K562 (cell line): ENCODE results near the gene MPST. TPM values are rescaled to one million over a fixed set of nuclear protein-coding genes. Genes with fewer than 3 reads are reported as not detected.

ENCODE experiments used
- ATAC-seq: fragments of 200-7000 bp; cut with Tn5 transposase; 3 replicates; pipeline ENCODE4 v1.9.1; 2020; ENCODE audit warnings: moderate library complexity
- BruUV-seq: library from RNA; stranded (reverse); fragments of 400-500 nt; replicated peaks from 2 replicates; lab custom pipeline; 2021; lab: Mats Ljungman, UMichigan
- CTCF ChIA-PET: fragments of 300-600 bp; formaldehyde crosslinking; extraction: SDS; loops from one replicate; lab custom pipeline; 2021; ENCODE audit warnings: low intra/inter-chr PET ratio; lab: Yijun Ruan, JAX
- POLR2A ChIA-PET: fragments of 300-600, 350-650 bp; sonication (Branson Sonifier 250); formaldehyde crosslinking; extraction: SDS; loops from one replicate; lab custom pipeline; 2021; ENCODE audit warnings: antibody characterized with exemption, inconsistent platforms; lab: Yijun Ruan, JAX
- DNase-seq, 4 experiments: peaks; one replicate each; pipeline versions ENCODE4 v3.0.0 to v3.0.0-alpha.2; 2011 to 2018; ENCODE audit warnings: low spot score in 3 of 4, mixed read lengths in 3 of 4; ENCODE audit errors: extremely low read depth in 1 of 4
- FAIRE-seq: peaks from 2 replicates; lab custom pipeline; 2011; peaks lifted over from hg19 to GRCh38; lab: Jason Lieb, UNC
- H2AFZ ChIP-seq: 2 replicates; pipeline ENCODE4 v1.6.0; 2011; ENCODE audit warnings: low read depth, low read length, control low read depth, inconsistent platforms
- H3K27ac ChIP-seq: fragments of 200-600 bp; 3 replicates; pipeline ENCODE4 v1.8.0; 2011; ENCODE audit warnings: low read depth, mild to moderate bottlenecking, control low read depth, inconsistent platforms, low read length, moderate library complexity, mixed read lengths; ENCODE audit errors: extremely low read depth
- H3K27me3 ChIP-seq, 2 experiments: fragments of 300-600 bp in 1 of 2; 2 replicates in 1 of 2; 3 replicates in 1 of 2; pipeline versions ENCODE4 v1.6.0 to v1.8.0; 2011; ENCODE audit warnings: inconsistent platforms in 2 of 2, low read length in 2 of 2, mild to moderate bottlenecking in 1 of 2, mixed read lengths in 1 of 2, moderate library complexity in 1 of 2; ENCODE audit not compliant: control insufficient read depth in 2 of 2, insufficient read depth in 2 of 2
- H3K36me3 ChIP-seq: fragments of 300-600 bp; 3 replicates; pipeline ENCODE4 v1.8.0; 2011; ENCODE audit warnings: mild to moderate bottlenecking, low read length, inconsistent platforms; ENCODE audit not compliant: control insufficient read depth, insufficient read depth
- H3K4me1 ChIP-seq, 2 experiments: fragments of 200-600 bp in 1 of 2; replicated peaks in 1 of 2; 2 replicates in 1 of 2; 3 replicates in 1 of 2; pipeline versions ENCODE4 v1.5.1 to v1.8.0; 2011; ENCODE audit warnings: inconsistent platforms in 2 of 2, low read length in 2 of 2, mild to moderate bottlenecking in 1 of 2, mixed read lengths in 1 of 2, moderate library complexity in 1 of 2; ENCODE audit not compliant: control insufficient read depth in 2 of 2, insufficient read depth in 2 of 2
- H3K4me2 ChIP-seq: 2 replicates; pipeline ENCODE4 v1.6.1; 2011; ENCODE audit warnings: low read length, control low read depth, inconsistent platforms, mixed read lengths; ENCODE audit not compliant: insufficient read depth
- H3K4me3 ChIP-seq: fragments of 200-600 bp; sonication (generic), shearing (Covaris generic); 2 replicates; pipeline ENCODE4 v1.5.1; 2016; ENCODE audit warnings: control low read depth, inconsistent platforms
- H3K79me2 ChIP-seq: fragments of 200-600 bp; 3 replicates; pipeline ENCODE4 v1.8.0; 2011; ENCODE audit warnings: low read length, inconsistent platforms; ENCODE audit not compliant: control insufficient read depth, insufficient read depth
- H3K9ac ChIP-seq, 2 experiments: 2 replicates each; pipeline versions ENCODE4 v1.6.0 to v1.6.1; 2011; ENCODE audit warnings: low read depth in 2 of 2, low read length in 2 of 2, control low read depth in 1 of 2, inconsistent platforms in 1 of 2, mild to moderate bottlenecking in 1 of 2, mixed read lengths in 1 of 2; ENCODE audit not compliant: insufficient read depth in 1 of 2
- H3K9me1 ChIP-seq: one replicate; pipeline ENCODE4 v1.6.0; 2011; ENCODE audit warnings: inconsistent platforms, mild to moderate bottlenecking, low read length, moderate library complexity; ENCODE audit not compliant: control insufficient read depth, insufficient read depth
- H3K9me3 ChIP-seq: replicated peaks from 2 replicates; pipeline ENCODE4 v1.5.1; 2011; ENCODE audit warnings: low read depth, low read length, inconsistent platforms; ENCODE audit not compliant: control insufficient read depth, insufficient read depth
- H4K20me1 ChIP-seq: replicated peaks from 2 replicates; pipeline ENCODE4 v1.6.1; 2011; ENCODE audit warnings: low read length, inconsistent platforms, mixed read lengths; ENCODE audit not compliant: control insufficient read depth, insufficient read depth
- CBFA2T2 ChIP-seq: fragments of 450-650 bp; conservative IDR thresholded peaks from 2 replicates; pipeline ENCODE4 v1.6.1; 2017; ENCODE audit warnings: mild to moderate bottlenecking
- CBFA2T3 ChIP-seq: fragments of 450-650 bp; IDR thresholded peaks from 2 replicates; pipeline ENCODE4 v1.6.1; 2017
- CEBPB ChIP-seq: fragments of 450-650 bp; IDR thresholded peaks from 2 replicates; pipeline ENCODE4 v1.6.1; 2016; ENCODE audit warnings: missing genetic modification characterization, missing compliant biosample characterization
- KLF1 ChIP-seq: fragments of 450-650 bp; IDR thresholded peaks from 2 replicates; pipeline ENCODE4 v1.6.1; 2016; ENCODE audit warnings: missing genetic modification characterization, missing compliant biosample characterization
- PCBP1 ChIP-seq: fragments of 200-400 bp; formaldehyde crosslinking; IDR thresholded peaks from 2 replicates; pipeline ENCODE4 v1.6.1; 2018; ENCODE audit warnings: mild to moderate bottlenecking, low read depth, low read length; ENCODE audit not compliant: poor library complexity, severe bottlenecking
- SMARCA4 ChIP-seq: fragments of 450-650 bp; IDR thresholded peaks from 2 replicates; pipeline ENCODE4 v1.6.1; 2016
- TEAD4 ChIP-seq, 2 experiments: sonication (generic) in 1 of 2; formaldehyde crosslinking in 1 of 2; IDR thresholded peaks; 2 replicates each; pipeline versions ENCODE4 v1.6.1 to v1.8.0; 2012 to 2022; ENCODE audit warnings: borderline replicate concordance in 1 of 2, inconsistent platforms in 1 of 2, low read length in 1 of 2, mild to moderate bottlenecking in 1 of 2, missing genetic modification reagents in 1 of 2
- ZC3H4 ChIP-seq: sonication (generic); formaldehyde crosslinking; IDR thresholded peaks from 2 replicates; pipeline ENCODE4 v1.9.0; 2021; ENCODE audit warnings: missing genetic modification reagents, borderline replicate concordance
- WGBS: fragments of 100-300 bp; shearing (Covaris generic); methylation state at CpG from one replicate; pipeline ENCODE4 v1.1.6; 2016; ENCODE audit warnings: low coverage, mixed read lengths; ENCODE audit not compliant: insufficient coverage; ENCODE audit errors: missing lambda C conversion rate; 5-methylcytosine and 5-hydroxymethylcytosine counted together
- in situ Hi-C: fragments of 300-500 bp; cut with MboI; formaldehyde crosslinking; loops from 4 replicates; pipeline ENCODE4 v1.15.0; 2018; ENCODE audit warnings: inconsistent platforms, mixed read lengths
- intact Hi-C: fragments of 100-400 bp; cut with micrococcal nuclease; formaldehyde crosslinking; loops from 2 replicates; pipeline ENCODE4 v1.14.2; 2022
- polyA plus RNA-seq, 8 experiments: library from polyadenylated mRNA; depleted of rRNA in 4 of 8; stranded (reverse) in 5 of 8; unstranded in 3 of 8; fragments of >200 nt; fragmentation: Nextera tagmentation in 2 of 8; fragmentation: Illumina TruSeq in 1 of 8; extraction: Ambion mirVana in 2 of 8; extraction: Trizol in 1 of 8; gene quantifications; 2 replicates each; pipeline versions ENCODE4 v1.2.1 to v1.2.3, GENCODE V29; 2011 to 2014; ENCODE audit warnings: inconsistent platforms in 1 of 8, missing spikeins in 1 of 8
- total RNA-seq, 7 experiments: library from RNA; depleted of rRNA in 6 of 7; stranded (reverse); fragments of >200 nt in 6 of 7; fragmentation: Illumina TruSeq in 2 of 7; extraction: Trizol in 2 of 7; gene quantifications; 2 replicates each; pipeline versions ENCODE4 v1.2.1 to v1.2.3, GENCODE V29; 2011 to 2021; ENCODE audit warnings: low replicate concordance in 1 of 7
- TF ChIP-seq, protein P1 (sequence below): fragments of 450-650 bp; formaldehyde crosslinking; IDR thresholded peaks from 2 replicates; pipeline ENCODE4 v1.4.0; 2020; ENCODE audit warnings: mild to moderate bottlenecking, moderate library complexity

Gene MPST
- total and polyA plus RNA-seq, 9 of the 15 experiments (the other 6 are each of a cell fraction or from before 2014, with no cell fraction given), result 0.65 to 104 (median 24.3) TPM

DNA sequence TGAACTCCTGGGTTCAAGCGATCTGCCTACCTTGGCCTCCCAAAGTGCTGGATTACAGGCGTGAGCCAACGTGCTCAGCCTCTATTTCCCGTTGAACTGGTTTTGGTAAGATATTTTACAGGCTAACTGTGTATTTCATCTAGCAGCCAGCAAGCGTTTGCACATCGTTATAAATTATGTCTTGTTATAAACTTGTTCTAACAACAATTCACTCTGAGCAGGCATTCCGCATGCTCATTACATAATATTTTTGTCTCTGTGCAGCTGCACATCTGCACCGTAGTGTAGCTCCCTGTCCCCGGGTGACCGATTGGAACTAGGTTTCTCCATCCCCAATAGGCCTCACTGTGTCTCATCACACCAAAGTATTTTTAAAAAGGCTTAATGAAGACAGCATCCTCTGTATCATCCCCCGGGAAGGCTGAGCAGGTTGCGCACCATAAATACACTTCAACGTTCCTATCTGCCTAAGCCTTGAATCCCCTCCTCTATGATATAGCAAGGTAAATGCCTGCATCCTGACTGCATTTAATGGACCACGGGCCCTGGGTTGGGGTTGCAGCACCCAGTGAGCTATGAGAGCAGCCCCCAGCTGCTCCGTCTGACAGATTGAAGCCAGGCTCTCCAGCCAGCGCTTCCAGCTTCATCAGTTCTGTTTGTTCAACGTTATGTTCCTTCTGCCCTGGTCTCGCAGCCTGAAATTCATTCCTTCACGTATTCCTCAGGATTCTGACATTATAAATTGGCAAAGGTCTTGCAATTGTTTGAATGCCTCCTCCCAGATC lies 48.0 kb upstream of the MPST start (continued):
- TF ChIP-seq, protein P1, sequence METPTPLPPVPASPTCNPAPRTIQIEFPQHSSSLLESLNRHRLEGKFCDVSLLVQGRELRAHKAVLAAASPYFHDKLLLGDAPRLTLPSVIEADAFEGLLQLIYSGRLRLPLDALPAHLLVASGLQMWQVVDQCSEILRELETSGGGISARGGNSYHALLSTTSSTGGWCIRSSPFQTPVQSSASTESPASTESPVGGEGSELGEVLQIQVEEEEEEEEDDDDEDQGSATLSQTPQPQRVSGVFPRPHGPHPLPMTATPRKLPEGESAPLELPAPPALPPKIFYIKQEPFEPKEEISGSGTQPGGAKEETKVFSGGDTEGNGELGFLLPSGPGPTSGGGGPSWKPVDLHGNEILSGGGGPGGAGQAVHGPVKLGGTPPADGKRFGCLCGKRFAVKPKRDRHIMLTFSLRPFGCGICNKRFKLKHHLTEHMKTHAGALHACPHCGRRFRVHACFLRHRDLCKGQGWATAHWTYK (CRISPR knock-in tag), result no peak
- TF ChIP-seq CEBPB (tag), result no peak
- no peak for TF ChIP-seq PCBP1
- no peak for TF ChIP-seq ZC3H4 (CRISPR knock-in tag)
- TF ChIP-seq KLF1 (tag), result no peak

DNA sequence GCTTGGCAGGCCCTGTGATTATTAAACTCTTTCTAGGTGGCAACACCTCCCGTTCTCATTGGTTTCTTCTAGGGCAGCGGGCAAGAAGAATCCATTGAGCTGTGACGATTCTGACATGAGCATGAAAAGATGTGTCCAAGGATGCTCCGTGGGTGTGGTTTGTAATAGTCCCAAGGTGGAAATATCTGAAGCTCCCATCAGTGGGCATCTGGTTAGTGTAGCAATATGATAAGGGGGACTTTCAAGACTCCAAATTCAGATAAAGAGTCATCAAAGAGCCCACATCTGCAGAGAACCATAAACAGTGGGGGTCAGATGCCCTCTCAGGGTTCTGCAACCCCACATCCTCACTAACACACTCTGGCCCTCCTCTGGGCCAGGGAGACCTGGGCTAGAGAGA lies 42.9 kb upstream of the MPST start:
- H3K4me3 ChIP-seq, result no peak overlapping the region
- DNase-seq, result peak in 1 of 4 experiments; percentile 21
- 15% methylated on average over 4 of the region's 4 CpGs for whole genome bisulfite sequencing
- intact Hi-C loops (loop anchor here (5.0 kb wide), 4 partner anchors 104 to 429 kb away; no protein-coding TSS in a partner anchor), in situ Hi-C loops (no loop called here)
- no peaks in the 10 kb centered on the region for H3K9me3 ChIP-seq
- no peaks in the 10 kb centered on the region for H3K36me3 ChIP-seq
- ATAC-seq, result no peak
- BruUV-seq, result no TSS peak
- no peaks in the 10 kb centered on the region for H3K79me2 ChIP-seq
- H3K4me1 ChIP-seq, result peaks cover 11 to 24% of the 10 kb centered on the region in 2 experiments; a peak in 4 of 5 replicates
- peak overlapping the region in 1 of 2 experiments; percentile 3; a peak in 1 of 4 replicates for H3K9ac ChIP-seq
- no peaks in the 10 kb centered on the region for H3K9me1 ChIP-seq
- FAIRE-seq, result no peak
- peak; percentile 32; the same call in 1 of the 2 replicates for TF ChIP-seq TEAD4 (IDR thresholded peaks at IDR 0.05; ENCODE audit: low read length)
- TF ChIP-seq TEAD4 (CRISPR knock-in tag; IDR thresholded peaks at IDR 0.05; ENCODE audit: borderline replicate concordance), result no peak
- no peak for TF ChIP-seq SMARCA4
- peak; percentile 46; the same call in 1 of the 2 replicates for TF ChIP-seq CBFA2T3
- peak; percentile 24; the same call in 1 of the 2 replicates for TF ChIP-seq CBFA2T2
- H3K27ac ChIP-seq, result no peak overlapping the region
- ChIA-PET CTCF (no interaction called here), POLR2A (interaction anchor here (0.8 to 1.8 kb wide), 3 partner anchors 8 to 194 kb away, joined by 3 to 6 read pairs (median 4); no protein-coding TSS in a partner anchor)
- H3K27me3 ChIP-seq, result no peaks in the 10 kb centered on the region; a peak in 2 of 5 replicates
- H3K4me2 ChIP-seq, result no peak overlapping the region; the same call in 1 of the 2 replicates
- no peaks in the 10 kb centered on the region for H4K20me1 ChIP-seq
- H2AFZ ChIP-seq, result no peak overlapping the region
